GM12875 (cell line): ENCODE results near the gene MCF2L2.

Experiments
- H3K4me3 ChIP-seq: one replicate; pipeline ENCODE4 v1.5.1; 2011; ENCODE audit warnings: low read depth, low read length, control low read depth
- TF ChIP-seq, protein P1 (sequence below): IDR thresholded peaks from 2 replicates; pipeline ENCODE4 v1.5.1; 2011; ENCODE audit warnings: low read depth, mild to moderate bottlenecking, control low read depth, inconsistent platforms, low read length, moderate library complexity, borderline replicate concordance; ENCODE audit not compliant: insufficient read depth

Gene MCF2L2

DNA sequence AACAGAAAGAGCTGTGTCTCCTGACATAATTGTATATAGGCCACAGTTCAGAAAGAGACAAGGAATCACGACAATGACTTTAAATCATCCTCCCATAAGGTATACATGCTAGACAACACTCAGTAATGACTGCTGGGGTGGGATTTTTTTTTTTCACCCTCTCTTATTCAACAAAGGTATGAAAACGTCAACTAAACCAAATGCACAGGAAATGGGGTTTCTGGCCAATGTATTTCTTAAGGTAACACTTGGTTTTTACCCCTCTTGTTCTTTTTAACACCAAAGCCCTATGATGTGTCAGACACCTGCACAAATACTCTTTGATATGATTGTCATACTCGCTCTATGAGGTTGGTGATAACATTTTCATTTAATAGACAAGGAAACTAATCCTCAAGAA, 78.3 kb downstream of the MCF2L2 start:
- no peak overlapping the region for H3K4me3 ChIP-seq
- TF ChIP-seq, protein P1, sequence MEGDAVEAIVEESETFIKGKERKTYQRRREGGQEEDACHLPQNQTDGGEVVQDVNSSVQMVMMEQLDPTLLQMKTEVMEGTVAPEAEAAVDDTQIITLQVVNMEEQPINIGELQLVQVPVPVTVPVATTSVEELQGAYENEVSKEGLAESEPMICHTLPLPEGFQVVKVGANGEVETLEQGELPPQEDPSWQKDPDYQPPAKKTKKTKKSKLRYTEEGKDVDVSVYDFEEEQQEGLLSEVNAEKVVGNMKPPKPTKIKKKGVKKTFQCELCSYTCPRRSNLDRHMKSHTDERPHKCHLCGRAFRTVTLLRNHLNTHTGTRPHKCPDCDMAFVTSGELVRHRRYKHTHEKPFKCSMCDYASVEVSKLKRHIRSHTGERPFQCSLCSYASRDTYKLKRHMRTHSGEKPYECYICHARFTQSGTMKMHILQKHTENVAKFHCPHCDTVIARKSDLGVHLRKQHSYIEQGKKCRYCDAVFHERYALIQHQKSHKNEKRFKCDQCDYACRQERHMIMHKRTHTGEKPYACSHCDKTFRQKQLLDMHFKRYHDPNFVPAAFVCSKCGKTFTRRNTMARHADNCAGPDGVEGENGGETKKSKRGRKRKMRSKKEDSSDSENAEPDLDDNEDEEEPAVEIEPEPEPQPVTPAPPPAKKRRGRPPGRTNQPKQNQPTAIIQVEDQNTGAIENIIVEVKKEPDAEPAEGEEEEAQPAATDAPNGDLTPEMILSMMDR, result no peak

- no peak overlapping the region for H3K4me3 ChIP-seq
- TF ChIP-seq, protein P1, result no peak
Observed at GRCh38 chr3:183349421-183350157, 78.8 kb downstream of the MCF2L2 start.

DNA sequence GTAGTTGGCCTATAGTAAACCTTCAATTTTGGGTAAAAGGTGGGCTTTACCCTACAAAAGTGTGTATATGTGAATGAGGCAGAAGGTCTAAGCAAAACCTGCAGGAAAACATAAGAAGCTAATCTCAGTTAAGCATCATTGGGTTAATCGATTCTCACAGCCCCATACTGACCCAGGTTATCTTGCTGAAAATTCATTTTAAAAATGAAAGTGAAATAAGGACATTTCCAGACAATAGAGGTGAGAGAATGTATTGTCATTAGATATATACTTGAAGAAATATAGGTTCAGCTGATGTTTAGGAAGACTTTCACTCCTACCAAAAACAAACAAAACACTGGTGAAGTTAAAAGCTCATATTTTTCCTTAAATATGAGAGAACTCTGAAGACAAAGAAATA, 85.6 kb downstream of the MCF2L2 start:
- no peak overlapping the region for H3K4me3 ChIP-seq
- TF ChIP-seq, protein P1, result no peak

- H3K4me3 ChIP-seq, result no peak overlapping the region
- TF ChIP-seq, protein P1, result no peak
Observed at GRCh38 chr3:183341545-183342288, 86.7 kb downstream of the MCF2L2 start.

GRCh38 chr3:183340222-183340621, 88.2 kb downstream of the MCF2L2 start:
- TF ChIP-seq, protein P1, result no peak
- no peak overlapping the region for H3K4me3 ChIP-seq

DNA sequence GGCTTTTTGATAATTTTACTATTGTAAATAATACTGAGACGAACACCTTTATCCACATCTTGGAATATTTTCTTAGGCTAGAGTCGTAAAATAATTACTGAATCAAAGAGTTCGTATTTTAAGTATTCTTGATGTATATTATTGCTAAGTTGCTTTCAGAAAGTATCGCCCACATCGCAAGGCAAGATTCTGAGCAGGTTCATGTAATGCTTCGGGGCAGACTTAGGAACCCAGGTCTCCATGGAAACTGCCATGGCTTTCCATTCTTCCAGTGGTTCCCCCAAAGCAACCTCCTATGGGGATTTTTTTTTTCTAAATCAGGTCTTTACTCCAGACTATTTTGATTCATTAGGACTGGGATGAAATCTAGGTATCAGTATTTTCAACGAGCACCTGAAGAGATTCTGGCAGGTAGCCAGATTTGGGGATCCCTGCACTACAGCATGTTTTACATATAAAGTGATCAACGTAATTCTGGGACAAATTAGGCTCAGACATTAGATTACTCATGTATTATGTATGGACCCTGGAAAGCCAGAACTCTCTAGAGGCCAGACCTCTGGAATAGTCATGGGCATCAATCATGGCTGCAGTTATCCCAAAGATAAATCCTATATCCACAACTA, 88.8 kb downstream of the MCF2L2 start:
- H3K4me3 ChIP-seq, result no peak overlapping the region
- TF ChIP-seq, protein P1, result no peak

DNA sequence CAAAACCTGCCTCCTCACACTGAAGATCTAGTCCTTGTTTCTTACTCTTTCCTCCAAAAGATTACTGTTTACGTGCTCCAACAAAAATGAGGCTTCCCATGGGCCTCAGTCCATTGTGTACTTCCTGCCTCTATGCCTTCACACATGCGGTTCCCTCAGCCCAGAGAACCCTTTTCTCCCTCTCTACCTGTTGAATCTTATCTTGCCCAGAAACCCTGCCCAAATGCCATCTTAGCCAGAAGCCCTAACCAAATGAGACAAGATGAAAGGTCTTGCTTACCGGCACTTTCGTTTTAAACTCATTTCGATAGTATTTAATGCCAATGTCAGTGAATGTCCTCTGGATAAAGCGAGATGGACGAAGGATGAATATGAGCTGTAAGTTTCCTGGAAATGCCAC, 89.9 kb downstream of the MCF2L2 start:
- TF ChIP-seq, protein P1, result no peak
- H3K4me3 ChIP-seq, result no peak overlapping the region
